GM12801 (cell line): ENCODE results near the gene ARIH1.

Source experiments
- CTCF ChIP-seq: IDR thresholded peaks from one replicate; pipeline ENCODE4 v1.5.1; 2011; ENCODE audit warnings: control low read depth; ENCODE audit not compliant: insufficient read length; ENCODE audit errors: extremely low read depth

The ARIH1 gene, protein sequence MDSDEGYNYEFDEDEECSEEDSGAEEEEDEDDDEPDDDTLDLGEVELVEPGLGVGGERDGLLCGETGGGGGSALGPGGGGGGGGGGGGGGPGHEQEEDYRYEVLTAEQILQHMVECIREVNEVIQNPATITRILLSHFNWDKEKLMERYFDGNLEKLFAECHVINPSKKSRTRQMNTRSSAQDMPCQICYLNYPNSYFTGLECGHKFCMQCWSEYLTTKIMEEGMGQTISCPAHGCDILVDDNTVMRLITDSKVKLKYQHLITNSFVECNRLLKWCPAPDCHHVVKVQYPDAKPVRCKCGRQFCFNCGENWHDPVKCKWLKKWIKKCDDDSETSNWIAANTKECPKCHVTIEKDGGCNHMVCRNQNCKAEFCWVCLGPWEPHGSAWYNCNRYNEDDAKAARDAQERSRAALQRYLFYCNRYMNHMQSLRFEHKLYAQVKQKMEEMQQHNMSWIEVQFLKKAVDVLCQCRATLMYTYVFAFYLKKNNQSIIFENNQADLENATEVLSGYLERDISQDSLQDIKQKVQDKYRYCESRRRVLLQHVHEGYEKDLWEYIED

DNA sequence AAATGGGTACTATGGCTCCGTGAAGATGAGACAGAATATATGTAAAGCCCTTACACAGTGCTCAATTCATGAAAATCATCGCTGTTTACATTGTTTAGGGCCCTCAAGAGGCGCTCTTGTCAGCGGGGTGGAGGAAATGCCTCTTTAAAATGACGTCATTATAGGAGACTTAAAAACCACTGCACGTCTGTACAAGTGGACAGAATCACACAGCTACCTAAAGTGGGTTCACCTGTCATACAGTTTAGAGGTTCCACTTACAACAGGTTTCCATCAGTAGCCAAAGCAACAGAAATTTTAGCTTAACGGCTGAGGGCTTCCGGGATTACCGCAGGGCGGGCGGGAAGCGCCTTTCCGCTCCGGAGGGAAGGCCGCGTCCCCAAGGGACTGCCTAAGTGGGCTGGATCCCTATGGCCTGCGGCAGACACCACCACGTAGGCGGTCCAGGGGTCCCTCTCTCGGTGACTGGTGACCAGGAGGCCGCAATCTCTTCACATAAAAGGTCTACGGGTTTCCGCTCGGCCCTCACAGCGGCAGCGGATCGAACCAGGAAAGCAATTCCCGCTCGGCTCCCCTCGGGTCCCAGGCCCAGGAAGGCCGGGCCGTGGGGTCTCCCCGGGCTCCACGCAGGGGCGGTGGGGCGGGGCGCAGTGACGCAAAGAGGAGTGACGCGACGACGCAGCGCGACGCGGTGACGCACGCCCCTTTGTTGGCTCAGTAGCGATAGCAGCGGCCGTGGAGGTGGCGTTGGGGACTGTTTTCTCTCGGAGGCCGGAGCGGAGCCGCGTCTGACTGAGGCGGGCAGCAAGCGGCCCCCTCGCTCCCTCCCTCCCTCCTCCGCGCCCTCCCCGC lies at the start of gene ARIH1:
Gene ARIH1, plus strand, starts transcription at position 717 of the 852 bp plus-strand sequence. CDS start 310 bp downstream, outside the sequence.
- no peak for TF ChIP-seq CTCF

DNA sequence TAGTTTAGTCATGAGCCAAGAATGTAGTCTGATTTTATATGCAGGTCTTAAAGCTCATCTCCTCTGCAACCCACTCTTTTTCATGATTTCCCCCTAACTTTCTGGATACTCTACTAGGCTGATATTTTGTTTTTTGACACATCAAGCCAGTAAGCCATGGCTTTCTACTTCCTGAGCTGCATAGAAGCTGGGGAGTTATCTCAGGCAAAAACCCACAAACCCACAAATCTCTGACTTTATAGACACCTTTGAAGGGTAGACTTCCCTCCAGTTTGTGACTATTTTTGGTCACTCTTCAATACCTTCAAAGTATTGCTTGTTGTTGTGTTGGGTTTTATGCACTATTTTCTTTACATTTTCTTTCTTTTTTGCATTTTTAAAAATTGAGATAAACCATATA lies 47.4 kb upstream of the ARIH1 start:
- TF ChIP-seq CTCF, result no peak

- no peak for TF ChIP-seq CTCF
Measured at GRCh38 chr15:72437650-72438316, 36.3 kb upstream of the ARIH1 start.

DNA sequence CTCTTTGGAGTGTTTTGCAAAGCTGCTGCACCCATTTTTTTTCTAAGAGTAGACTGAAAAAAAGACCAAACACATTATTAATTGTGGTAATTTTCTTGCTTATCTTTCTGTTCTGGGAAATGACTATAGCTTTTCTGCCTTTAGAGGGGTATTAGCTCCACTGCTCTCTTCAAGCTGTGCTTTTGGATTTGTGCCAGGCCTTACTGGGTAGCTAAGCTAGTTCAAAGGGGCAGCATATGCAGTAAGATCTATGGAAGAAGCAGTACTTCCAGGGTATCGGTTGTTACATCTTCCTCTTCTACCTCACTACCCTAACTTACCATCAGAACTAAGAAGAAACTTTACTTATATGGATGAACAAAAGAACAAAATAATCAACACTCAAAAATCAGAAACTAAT lies 28.7 kb upstream of the ARIH1 start:
- TF ChIP-seq CTCF, result no peak

- TF ChIP-seq CTCF, result no peak
Measured at GRCh38 chr15:72450805-72451204, 23.3 kb upstream of the ARIH1 start.

GRCh38 chr15:72451224-72451623 lies 22.9 kb upstream of the ARIH1 start:
- no peak for TF ChIP-seq CTCF

DNA sequence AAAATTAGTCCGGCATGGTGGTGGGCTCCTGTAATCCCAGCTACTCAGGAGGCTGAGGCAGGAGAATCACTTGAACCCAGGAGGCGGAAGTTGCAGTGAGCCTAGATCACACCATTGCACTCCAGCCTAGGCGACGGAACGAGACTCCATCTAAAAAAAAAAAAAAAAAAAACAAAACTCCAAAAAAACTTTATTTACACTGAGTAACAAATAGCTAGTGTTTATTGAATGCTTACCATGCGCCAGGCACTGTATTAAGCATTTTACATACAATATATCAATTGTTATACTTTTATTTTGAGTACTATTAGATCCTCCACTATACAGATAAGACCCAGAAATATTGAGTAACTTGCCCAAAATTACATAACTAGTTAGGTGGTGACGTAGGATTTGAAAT lies 17.4 kb upstream of the ARIH1 start:
- TF ChIP-seq CTCF, result no peak
